SW 1271 (cell line): ENCODE measurements around the gene FAM168B.

ENCODE experiments used
- DNase-seq, 2 experiments: peaks; one replicate each; lab custom pipeline; 2025; lab: John Stamatoyannopoulos, UW

Gene FAM168B

DNA sequence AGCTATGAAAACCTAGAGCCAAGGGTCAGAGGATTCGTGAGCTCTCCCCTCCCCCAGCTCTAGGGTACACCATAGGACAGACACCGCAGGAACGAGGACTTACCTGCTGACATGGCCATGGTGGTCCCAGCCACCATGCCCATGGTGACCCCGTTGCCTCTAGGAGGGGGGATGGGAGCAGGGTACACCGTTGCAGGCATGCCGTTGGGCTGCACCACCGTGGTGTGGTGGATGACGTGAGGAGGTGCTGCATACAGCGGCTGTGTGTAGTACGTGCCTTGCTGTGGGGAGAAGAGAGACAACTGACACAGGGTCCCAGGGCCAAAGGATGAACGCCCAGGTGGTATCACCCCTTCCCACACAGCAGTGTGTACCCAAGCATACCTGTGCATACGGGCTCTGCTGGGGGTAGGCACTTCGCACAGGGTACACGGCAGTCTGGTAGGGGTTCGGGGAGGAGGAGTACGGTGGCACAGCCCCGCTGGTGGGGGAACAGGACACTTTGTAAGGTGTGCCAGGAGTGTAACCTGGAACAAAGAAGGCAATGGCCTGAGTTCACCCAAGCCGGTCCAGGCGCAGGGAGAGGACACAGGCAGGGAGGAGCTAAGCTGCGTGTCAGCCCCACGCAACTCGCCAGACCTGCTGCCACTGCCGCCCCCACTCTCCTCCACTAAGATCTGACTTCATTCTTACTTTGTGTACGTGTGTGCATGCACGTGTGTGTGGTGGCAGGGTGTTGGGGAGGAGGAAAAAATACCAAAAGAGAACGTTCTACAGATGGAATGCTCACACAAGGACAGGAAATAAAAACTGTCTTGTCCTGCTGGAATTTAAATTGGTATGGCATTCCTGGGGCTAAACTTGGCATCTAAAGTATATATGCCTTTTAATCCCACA, 37.8 kb downstream of the FAM168B start:
- no peak for DNase-seq

DNA sequence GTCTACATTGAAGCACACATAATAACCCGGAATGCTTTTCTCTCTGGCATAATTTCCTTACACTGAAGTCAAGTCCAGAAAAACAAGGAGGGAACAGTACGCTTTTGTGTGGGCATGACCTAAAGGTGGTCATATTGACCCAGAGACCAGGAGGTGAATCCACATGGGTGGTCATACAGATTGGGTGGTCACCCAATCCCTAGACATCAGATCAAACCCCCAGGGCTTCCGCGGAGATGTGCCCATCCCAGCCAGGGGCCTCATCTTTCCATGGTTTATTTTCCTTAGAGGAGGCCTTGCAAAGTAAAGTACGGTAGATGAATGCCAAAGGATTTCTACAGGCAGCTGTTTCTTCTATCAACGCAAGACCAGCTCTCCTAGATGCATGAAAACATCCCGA, 38.8 kb downstream of the FAM168B start:
- DNase-seq, result no peak

GRCh38 chr2:131052741-131053263, 40.5 kb downstream of the FAM168B start:
- DNase-seq, result no peak

- no peak for DNase-seq
Observed at GRCh38 chr2:131050896-131051295, 42.4 kb downstream of the FAM168B start.

DNA sequence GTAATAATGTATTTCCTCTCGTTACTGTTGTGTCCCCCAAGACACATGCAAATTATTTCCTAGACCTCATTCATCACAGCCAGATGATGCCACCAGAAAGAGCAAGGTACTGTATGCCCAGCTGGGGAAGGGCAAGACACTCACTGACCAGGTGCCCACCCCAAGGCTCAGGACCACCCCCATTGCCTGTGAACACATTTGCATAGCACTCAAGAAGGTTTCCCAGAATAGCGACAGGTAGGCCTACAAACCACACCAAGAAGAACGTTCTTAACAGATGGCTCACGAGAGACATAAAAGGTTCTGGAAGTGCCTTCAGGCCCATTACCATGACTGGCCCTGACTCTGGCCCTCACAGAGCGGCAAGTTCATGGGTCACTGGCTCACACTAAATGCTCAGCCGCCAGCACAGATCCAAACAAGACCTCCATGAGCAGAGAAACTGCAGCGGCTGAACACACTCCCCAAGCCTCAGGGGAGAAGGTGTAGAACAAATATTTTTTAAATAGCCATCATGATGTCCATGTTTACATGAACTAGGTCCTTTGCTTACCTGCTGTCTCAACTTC, 44.0 kb downstream of the FAM168B start:
- no peak for DNase-seq

- DNase-seq, result no peak
Observed at GRCh38 chr2:131048641-131049040, 44.6 kb downstream of the FAM168B start.

GRCh38 chr2:131047920-131048560, 45.2 kb downstream of the FAM168B start:
- DNase-seq, result no peak

GRCh38 chr2:131046918-131047652, 46.2 kb downstream of the FAM168B start:
- no peak for DNase-seq

- DNase-seq, result no peak
Observed at GRCh38 chr2:131046028-131046917, 47.0 kb downstream of the FAM168B start.

- DNase-seq, result no peak
Observed at GRCh38 chr2:131045286-131046027, 47.8 kb downstream of the FAM168B start.

DNA sequence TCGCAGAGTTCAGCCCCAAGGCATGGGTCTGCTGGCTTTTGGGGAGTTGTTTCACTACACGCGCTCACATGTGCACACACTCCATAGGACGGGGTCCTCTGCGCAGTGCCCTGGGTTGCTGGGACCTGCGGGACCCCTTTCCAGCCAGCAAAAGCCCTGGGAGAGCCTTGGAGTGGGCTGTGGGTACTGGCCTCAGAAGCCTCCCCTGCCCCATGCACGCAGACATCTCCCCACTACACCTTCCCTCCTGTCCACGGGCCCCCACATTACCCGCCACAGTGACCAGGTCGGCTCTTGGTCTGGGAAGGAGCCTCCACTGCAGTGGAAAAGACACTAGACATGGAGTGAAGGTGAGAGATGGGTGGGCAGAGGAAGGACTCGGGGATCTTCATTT, 48.5 kb downstream of the FAM168B start:
- DNase-seq, result no peak

DNA sequence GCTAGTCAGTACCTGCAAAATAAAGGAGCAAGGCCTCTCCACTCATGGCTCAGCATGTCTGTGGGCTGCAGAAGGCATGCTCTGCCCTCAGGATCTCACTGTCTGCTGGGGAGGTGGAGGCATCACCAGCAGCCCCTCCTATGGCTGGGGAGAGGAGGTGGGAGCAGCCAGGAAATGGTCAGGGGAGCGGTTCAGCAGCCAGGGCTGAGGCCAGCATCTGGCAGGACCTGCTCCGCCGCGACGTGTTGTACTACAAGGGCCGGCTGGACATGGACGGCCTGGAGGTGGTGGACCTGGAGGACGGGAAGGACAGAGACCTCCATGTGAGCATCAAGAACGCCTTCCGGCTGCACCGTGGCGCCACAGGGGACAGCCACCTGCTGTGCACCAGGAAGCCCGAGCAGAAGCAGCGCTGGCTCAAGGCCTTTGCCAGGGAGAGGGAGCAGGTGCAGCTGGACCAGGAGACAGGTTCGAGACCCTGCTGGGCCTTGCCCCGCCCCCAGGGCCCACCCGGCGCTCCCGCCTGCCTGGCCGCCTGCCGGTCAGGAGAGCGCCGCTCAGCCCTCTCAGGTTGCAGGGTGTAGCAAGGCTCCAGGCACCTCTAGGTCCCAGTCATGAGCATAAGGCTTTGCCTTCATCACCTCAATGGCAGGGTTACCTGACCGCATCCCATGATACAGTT, 49.0 kb downstream of the FAM168B start:
- no peak for DNase-seq

DNA sequence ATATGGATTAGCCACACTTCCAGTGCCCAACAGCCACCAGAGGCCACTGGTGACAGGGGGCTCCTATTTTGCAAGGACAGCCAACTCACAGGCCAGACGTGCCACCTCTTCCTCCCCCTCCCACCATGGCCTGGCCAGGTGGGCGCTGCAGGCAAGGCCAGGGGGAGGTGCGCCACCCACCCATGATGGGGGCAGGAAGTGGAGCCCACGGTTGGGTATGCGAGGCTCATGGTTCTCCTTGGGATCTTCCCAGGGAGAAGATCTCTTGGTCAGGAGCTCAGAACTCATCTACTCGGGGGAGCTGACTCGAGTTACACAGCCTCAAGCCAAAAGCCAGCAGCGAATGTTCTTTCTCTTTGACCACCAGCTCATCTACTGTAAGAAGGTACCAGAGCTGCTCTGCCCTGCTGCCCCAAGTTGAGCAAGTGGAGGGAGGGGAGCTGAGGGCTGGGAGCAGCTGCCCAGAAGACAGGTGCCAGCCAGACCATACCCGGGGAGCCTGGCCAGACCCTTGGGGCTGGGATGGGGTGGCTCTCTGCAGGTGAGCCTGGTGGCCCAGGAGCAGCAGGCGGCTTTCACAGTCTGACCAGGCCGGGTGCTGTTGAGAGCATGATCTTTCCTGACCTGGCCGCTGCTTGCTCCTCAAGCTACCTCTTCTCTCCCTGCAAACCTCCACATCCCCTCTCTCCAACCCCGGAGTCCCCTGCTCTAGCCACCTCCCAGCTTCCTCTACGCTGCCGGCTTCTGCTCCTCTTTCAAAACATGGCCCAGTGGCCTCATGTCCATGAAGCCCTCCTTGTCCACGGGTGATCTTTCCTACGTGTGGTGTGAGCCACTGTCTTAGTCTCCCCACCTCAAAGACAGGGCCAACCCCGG, 49.8 kb downstream of the FAM168B start:
- no peak for DNase-seq

- no peak for DNase-seq
Observed at GRCh38 chr2:131042148-131042775, 51.0 kb downstream of the FAM168B start.

- no peak for DNase-seq
Observed at GRCh38 chr2:131041402-131042147, 51.7 kb downstream of the FAM168B start.

- DNase-seq, result no peak
Observed at GRCh38 chr2:131040661-131041401, 52.4 kb downstream of the FAM168B start.
